GM18909 (cell line): ENCODE measurements around the gene RSPO1.
"Not testable (repeated sequence)": the region's sequence is repeated elsewhere in the genome, so short reads cannot be mapped to it uniquely, and the experiment has no call there.

Experiments
- ATAC-seq: cut with Tn5 transposase; IDR thresholded peaks from one replicate; pipeline ENCODE4 v1.9.1; 2021; ENCODE audit warnings: mild to moderate bottlenecking; ENCODE audit not compliant: unreplicated experiment, poor library complexity

The RSPO1 gene

GRCh38 chr1:37634244-37634991 lies at the start of gene RSPO1:
Gene RSPO1 (minus strand): TSS chr1:37634892. CDS start chr1:37629661, 5,231 bp downstream.
- no peak for ATAC-seq

GRCh38 chr1:37684182-37684581 lies 49.5 kb upstream of the RSPO1 start:
- ATAC-seq = not testable (repeated sequence)

DNA sequence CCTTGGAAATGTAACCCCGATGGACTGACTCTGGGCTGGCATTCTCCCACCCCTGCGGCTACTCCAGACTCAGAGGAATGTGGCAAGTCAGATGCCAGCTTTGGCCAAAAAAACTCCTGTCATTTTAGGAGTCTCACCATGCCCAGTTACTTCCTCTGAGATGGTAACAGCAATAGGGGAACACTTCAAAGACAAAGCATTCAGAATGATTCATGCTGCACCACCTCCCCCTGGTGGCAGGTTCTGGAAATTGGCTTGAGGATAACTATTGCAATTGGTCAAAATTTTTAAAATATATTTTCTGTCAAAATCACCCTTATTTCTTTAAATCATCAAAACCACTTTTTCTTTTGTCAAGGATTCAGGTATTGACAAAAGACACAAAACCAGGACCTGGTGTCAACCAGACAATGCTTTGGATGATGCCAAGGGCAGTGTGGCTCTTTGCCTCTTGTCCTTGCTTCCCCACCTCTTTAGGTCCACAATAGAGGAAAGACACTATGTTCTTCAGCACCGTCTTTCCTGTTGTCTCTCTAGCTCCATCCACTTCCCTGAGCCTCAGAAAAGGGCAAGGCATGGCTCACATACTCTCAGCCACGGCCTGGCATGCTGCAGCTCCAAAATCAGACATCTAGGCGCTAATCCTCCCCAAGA lies 47.8 kb upstream of the RSPO1 start:
- ATAC-seq = no peak

GRCh38 chr1:37680933-37681332 lies 46.2 kb upstream of the RSPO1 start:
- no peak for ATAC-seq

DNA sequence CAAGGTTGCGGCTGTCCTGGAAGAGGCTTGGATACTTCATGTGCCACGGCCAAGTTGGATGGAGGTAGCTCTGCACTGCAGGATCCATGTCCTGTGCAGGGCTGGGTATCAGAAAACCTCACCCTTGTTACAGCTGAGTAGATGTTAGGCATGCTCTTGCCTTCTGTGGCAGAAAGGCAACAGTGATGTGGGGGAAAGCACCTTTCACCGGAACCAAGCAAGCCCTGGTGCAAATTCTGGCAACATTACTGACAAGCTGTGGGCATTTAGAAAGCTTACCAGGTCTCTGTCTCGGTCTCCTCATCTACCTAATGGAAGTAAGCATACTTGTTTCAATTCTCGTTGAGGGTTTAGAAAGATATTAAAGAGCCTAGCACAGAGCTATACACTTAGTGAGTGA lies 43.1 kb upstream of the RSPO1 start:
- no peak for ATAC-seq

DNA sequence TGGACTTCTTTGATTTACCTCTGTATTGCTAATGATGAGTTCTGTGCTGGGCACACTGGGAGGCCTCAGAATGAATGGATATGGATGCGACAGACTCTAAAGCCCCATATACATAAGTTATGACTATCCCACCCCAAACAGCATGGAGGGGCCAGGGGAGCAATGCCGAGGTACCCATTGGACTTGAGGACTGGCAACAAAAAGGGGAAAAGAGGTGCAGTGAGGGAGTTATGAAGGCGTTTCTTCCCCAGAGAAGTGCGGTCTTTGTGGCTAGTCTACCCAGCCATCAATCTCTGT lies 42.4 kb upstream of the RSPO1 start:
- no peak for ATAC-seq

DNA sequence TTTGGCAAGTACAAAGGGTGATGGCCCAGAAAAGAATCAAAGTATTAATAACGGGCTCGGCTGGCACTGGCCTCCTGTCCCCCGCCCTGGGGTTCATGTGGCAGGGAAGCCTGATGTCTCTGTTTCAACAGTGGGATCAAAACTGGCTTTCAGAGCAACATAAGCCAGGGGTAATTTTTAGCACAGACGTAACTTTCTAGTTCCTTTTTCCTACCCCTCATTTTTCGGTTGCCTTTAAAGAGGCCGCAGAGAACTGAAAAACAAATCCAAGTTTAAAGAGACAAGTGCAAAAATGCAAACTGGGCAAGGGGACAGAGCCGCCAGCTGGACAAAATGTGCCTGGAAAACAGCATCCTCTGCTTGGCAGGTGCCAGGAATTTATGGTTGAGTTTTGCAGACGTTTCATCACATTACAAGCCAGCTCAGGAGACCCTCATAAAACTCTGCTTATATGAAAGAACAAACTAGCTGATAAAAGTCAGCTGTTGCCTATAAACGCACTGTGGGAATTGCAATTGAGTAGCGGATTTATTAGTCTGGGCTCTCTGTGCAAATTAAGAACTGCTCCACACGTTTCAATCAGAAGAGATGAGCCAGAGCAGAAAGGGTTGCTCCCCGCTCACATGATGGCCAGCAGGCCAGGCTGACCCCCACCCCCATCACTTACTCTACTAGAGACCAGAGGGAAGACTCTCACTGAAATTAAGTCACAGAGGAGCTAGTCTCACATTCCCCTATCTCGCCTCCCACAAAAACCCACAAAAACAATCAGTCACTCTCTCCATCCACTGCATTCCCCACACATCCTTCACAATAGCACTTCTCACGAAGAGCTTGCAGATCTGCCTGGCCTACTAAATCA lies 41.8 kb upstream of the RSPO1 start:
- no peak for ATAC-seq

- ATAC-seq = no peak
These were observed 39.2 kb upstream of the RSPO1 start for GRCh38 chr1:37673920-37674319.

- ATAC-seq = no peak
These were observed 37.6 kb upstream of the RSPO1 start for GRCh38 chr1:37672136-37672870.

DNA sequence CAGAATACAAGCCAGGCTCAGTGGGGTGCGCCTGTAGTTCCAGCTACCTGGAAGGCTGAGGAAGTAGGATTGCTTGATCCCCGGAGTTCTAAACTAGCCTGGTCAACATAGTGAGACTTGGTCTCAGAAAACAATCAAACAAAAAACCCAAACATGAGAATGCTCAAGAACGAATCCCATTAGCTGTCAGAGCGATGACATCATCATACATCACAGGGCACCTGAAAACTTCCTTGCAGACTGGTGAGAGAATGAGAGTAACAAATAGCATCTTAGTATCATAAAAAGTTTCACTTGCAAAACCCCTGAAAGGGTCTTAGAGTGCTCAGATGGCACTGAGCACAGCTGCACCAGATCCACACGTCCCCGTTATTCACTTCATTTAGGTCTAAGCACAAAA lies 36.6 kb upstream of the RSPO1 start:
- no peak for ATAC-seq

DNA sequence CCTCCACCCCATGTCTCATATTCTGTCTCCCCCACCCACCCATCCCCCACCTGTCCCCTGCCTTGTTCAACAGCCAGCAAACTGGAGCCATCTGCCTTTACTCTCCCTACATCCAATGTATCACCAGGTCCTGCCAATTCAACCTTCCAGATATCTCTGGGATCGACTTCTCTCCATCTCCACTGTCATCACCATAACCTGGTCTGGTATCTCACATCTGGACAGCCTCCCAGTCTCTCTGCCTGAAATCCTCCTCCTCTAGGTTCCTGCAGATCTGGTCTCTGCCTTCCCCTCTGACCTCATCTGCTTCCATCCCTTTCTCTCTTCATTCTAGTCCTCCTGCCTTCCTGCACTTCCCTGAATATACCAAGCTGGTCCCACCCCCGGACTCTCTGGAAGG lies 35.4 kb upstream of the RSPO1 start:
- ATAC-seq = no peak

DNA sequence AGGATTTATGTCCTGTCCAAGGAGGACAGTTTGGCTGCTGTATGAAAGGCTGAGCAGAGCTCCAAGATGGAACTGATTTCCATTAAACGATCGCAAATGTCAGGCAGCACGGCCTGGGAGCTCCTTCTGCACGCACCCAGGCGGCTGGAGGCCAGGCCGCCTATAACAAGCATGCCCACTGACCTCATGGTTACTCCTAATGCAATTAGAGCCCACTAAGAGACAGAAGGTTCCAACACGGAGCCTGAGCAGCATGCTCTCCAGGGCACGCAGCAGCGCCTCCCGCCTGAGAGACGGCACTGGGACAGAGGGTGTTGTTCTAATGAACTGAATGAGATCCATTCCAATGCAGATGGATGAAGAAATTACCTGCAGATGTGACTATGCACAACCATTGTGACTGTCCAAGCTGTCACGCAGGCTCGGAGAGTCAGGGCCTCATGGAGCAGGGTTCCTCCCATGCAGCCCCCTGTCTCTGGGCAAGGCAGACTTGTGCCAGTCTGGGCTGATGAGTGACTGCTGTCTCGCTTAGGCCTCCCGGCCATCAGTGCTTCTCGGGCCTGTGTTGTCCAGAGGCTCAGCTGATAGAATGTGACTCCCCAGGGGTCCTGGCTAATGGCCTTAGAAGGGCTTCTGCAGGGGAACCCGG lies 32.5 kb upstream of the RSPO1 start:
- no peak for ATAC-seq

- ATAC-seq = no peak
These were observed 31.7 kb upstream of the RSPO1 start for GRCh38 chr1:37666241-37666867.

DNA sequence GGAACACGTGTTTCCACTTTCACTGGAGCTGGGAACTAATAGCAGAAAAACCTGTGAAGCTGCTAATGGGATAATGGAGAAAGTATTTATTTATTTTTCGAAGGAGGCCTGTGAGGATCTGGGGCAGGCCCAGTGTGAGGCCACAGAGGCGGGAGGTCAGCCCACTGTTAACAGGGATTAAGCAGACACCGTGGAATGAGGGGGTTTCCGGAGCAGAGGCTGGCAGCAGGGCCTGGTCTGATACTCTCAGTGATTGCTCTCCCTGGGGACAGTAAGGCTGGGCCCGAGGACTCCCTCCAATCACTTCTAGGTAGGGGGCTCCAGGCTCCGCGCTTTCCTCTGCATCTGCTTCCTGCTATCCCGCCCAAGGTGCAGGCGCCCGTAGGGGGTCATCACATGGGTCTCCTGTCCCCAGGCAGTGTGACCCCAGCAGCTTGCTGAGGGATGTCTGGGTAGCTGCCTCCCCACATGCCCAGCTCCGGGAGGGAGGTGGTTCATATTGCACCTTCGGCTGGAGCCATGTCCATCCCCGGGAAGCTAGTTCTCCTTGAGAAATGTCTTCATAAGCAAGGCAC lies 28.8 kb upstream of the RSPO1 start:
- ATAC-seq = no peak

GRCh38 chr1:37662031-37662755 lies 27.5 kb upstream of the RSPO1 start:
- ATAC-seq = no peak

DNA sequence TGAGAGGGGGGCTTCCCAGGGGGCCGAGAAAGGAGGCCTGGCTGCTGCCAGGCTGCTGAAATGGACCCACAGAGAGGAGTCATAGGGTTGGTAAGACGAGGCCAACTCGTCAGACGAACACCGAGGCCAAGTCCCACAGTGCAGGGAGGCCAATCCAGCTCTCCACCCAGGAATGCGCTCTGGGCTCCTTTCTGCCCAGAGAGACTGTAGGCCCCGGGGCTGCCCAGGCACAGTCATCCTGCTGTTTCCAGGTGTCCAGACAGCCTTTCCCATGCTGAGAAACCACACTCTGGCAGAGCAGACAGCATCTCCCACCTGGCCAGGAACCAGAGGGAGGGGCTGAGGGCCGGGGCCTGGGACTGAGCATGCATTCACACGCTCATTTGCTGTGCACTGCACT lies 26.7 kb upstream of the RSPO1 start:
- ATAC-seq = no peak

DNA sequence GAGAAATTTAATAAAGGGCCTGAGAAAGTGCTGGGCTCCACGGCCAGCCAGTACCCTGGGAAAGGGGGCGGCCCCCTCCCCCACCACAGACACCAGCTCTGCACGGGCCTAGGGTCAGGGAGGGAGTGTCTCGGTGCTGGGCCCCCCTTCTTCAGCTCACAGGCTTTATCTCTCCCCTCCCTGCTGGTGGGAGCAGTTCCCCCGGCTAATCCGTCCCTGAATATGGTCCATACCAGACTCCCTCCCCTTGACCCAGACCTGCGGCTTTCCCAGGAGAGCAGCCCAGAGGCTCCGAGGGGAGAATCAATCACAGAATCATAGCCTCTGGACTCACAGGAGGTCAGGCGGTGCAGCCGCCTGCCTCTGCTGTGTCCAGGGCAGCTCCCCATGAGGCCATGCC lies 26.0 kb upstream of the RSPO1 start:
- no peak for ATAC-seq

- ATAC-seq = no peak
These were observed 23.8 kb upstream of the RSPO1 start for GRCh38 chr1:37658486-37658885.
